Stimulated activated CD8-positive, alpha-beta memory T cell treated with anti-CD3 and anti-CD28 coated beads, Interleukin-2, amount 100 ng/mL, for 48 hours (primary cell): ENCODE measurements around the gene POLG2.
"Not testable (repeated sequence)": the region's sequence is repeated elsewhere in the genome, so short reads cannot be mapped to it uniquely, and the experiment has no call there.

Experiments
- DNase-seq, 2 donors: peaks; one replicate each; pipeline ENCODE4 v3.0.0-alpha.2; 2020; ENCODE audit warnings: low read depth in 2 of 2

POLG2 gene

GRCh38 chr17:64441772-64442540 lies 54.9 kb downstream of the POLG2 start:
- no peak for DNase-seq

- no peak for DNase-seq
Measured at GRCh38 chr17:64439956-64440355, 56.9 kb downstream of the POLG2 start.

GRCh38 chr17:64439521-64439920 lies 57.3 kb downstream of the POLG2 start:
- not testable (repeated sequence) for DNase-seq

- DNase-seq = no peak
Measured at GRCh38 chr17:64437944-64438525, 58.8 kb downstream of the POLG2 start.

- no peak for DNase-seq
Measured at GRCh38 chr17:64431534-64431933, 65.3 kb downstream of the POLG2 start.

- DNase-seq = not testable (repeated sequence)
Measured at GRCh38 chr17:64430036-64430435, 66.8 kb downstream of the POLG2 start.

- DNase-seq = no peak
Measured at GRCh38 chr17:64428406-64428805, 68.4 kb downstream of the POLG2 start.
